Measurements from ENCODE around the gene SDHAF1.

SDHAF1 gene

GRCh38 chr19:35986664-35987570, 8.1 kb upstream of the SDHAF1 start:
- in situ Hi-C loops (cut with HindIII; ENCODE audit: low sequenced_read_pairs), result no loop called here

GRCh38 chr19:35987571-35987896, 7.5 kb upstream of the SDHAF1 start:
- in situ Hi-C loops (cut with HindIII; ENCODE audit: low sequenced_read_pairs), result no loop called here

GRCh38 chr19:35988824-35989223, 6.2 kb upstream of the SDHAF1 start:
- in situ Hi-C loops (cut with HindIII; ENCODE audit: low sequenced_read_pairs), result no loop called here

- in situ Hi-C loops (cut with HindIII; ENCODE audit: low sequenced_read_pairs), result no loop called here
These were observed 4.8 kb upstream of the SDHAF1 start for GRCh38 chr19:35990156-35990555.

GRCh38 chr19:35990771-35991730, 3.9 kb upstream of the SDHAF1 start:
- in situ Hi-C loops (cut with HindIII; ENCODE audit: low sequenced_read_pairs), result no loop called here

GRCh38 chr19:35991731-35992450, 3.1 kb upstream of the SDHAF1 start:
- in situ Hi-C loops (cut with HindIII; ENCODE audit: low sequenced_read_pairs), result no loop called here

GRCh38 chr19:35992907-35993765, 1.9 kb upstream of the SDHAF1 start:
- in situ Hi-C loops (cut with HindIII; ENCODE audit: low sequenced_read_pairs), result no loop called here

- in situ Hi-C loops (cut with HindIII; ENCODE audit: low sequenced_read_pairs), result no loop called here
These were observed 927 bp upstream of the SDHAF1 start for GRCh38 chr19:35993923-35994598.

- in situ Hi-C loops (cut with HindIII; ENCODE audit: low sequenced_read_pairs), result no loop called here
These were observed 1.8 kb downstream of the SDHAF1 start for GRCh38 chr19:35996777-35997176.

- in situ Hi-C loops (cut with HindIII; ENCODE audit: low sequenced_read_pairs), result no loop called here
These were observed 6.6 kb downstream of the SDHAF1 start for GRCh38 chr19:36001605-36002004.

GRCh38 chr19:36003284-36003683, 8.3 kb downstream of the SDHAF1 start:
- in situ Hi-C loops (cut with HindIII; ENCODE audit: low sequenced_read_pairs), result no loop called here

GRCh38 chr19:36006955-36007354, 12.0 kb downstream of the SDHAF1 start:
- in situ Hi-C loops (cut with HindIII; ENCODE audit: low sequenced_read_pairs), result no loop called here

GRCh38 chr19:36008336-36008978, 13.5 kb downstream of the SDHAF1 start, which contains the start of gene SYNE4:
Gene SYNE4 (minus strand): TSS chr19:36008813. CDS start chr19:36008681, 132 bp downstream.
- in situ Hi-C loops (cut with HindIII; ENCODE audit: low sequenced_read_pairs), result no loop called here

- in situ Hi-C loops (cut with HindIII; ENCODE audit: low sequenced_read_pairs), result no loop called here
These were observed 14.2 kb downstream of the SDHAF1 start for GRCh38 chr19:36009220-36009619.

GRCh38 chr19:36009633-36010379, 14.8 kb downstream of the SDHAF1 start:
- in situ Hi-C loops (cut with HindIII; ENCODE audit: low sequenced_read_pairs), result no loop called here

- in situ Hi-C loops (cut with HindIII; ENCODE audit: low sequenced_read_pairs), result no loop called here
These were observed 15.4 kb downstream of the SDHAF1 start for GRCh38 chr19:36010402-36010801.

GRCh38 chr19:36013280-36014011, 18.5 kb downstream of the SDHAF1 start:
- in situ Hi-C loops (cut with HindIII; ENCODE audit: low sequenced_read_pairs), result no loop called here
